PC-9 (cell line): ENCODE measurements around the gene ITGB4.

Experiments used
- CTCF ChIP-seq: fragments of 200-600 bp; sonication (generic); conservative IDR thresholded peaks from 2 replicates; pipeline ENCODE4 v1.6.1; 2017; ENCODE audit warnings: mixed run types, antibody characterized with exemption, mild to moderate bottlenecking, moderate library complexity
- EZH2 ChIP-seq: fragments of 200-600 bp; sonication (generic); IDR thresholded peaks from 2 replicates; pipeline ENCODE4 v1.8.0; 2017; ENCODE audit warnings: antibody characterized with exemption, low read depth

GRCh38 chr17:75748706-75749105, 27.4 kb downstream of the ITGB4 start:
- TF ChIP-seq CTCF, result no peak
- no peak for TF ChIP-seq EZH2
